Mesendoderm (in vitro differentiated cells): ENCODE results near the gene LMOD1.

Source experiments
- DNase-seq: peaks from one replicate; pipeline ENCODE4 v3.0.0; 2013
- H2AK5ac ChIP-seq: 2 replicates; pipeline ENCODE4 v1.6.1; 2013; ENCODE audit warnings: low read length, inconsistent platforms
- H2BK120ac ChIP-seq: 2 replicates; pipeline ENCODE4 v1.6.1; 2013; ENCODE audit warnings: low read depth, mild to moderate bottlenecking, low read length, moderate library complexity, mixed read lengths
- H2BK15ac ChIP-seq: replicated peaks from 2 replicates; pipeline ENCODE4 v1.6.1; 2013; ENCODE audit warnings: low read depth, mild to moderate bottlenecking, moderate library complexity
- H2BK5ac ChIP-seq: 2 replicates; pipeline ENCODE4 v1.6.1; 2013; ENCODE audit warnings: low read length, inconsistent platforms
- H3K18ac ChIP-seq: 2 replicates; pipeline ENCODE4 v1.6.1; 2013; ENCODE audit warnings: mild to moderate bottlenecking, low read length, mixed read lengths
- H3K23ac ChIP-seq: one replicate; pipeline ENCODE4 v1.6.1; 2013; ENCODE audit warnings: low read length
- H3K27ac ChIP-seq: 2 replicates; pipeline ENCODE4 v1.5.1; 2013; ENCODE audit warnings: low read depth, mild to moderate bottlenecking, inconsistent platforms, low read length, moderate library complexity
- H3K27me3 ChIP-seq: 2 replicates; pipeline ENCODE4 v1.6.1; 2013; ENCODE audit warnings: low read length, control low read depth, mild to moderate bottlenecking, inconsistent platforms; ENCODE audit not compliant: insufficient read depth, poor library complexity
- H3K36me3 ChIP-seq: 2 replicates; pipeline ENCODE4 v1.6.1; 2013; ENCODE audit warnings: low read length, inconsistent platforms; ENCODE audit not compliant: control insufficient read depth, insufficient read depth
- H3K4ac ChIP-seq: one replicate; pipeline ENCODE4 v1.6.1; 2013; ENCODE audit warnings: low read depth, mild to moderate bottlenecking, low read length, moderate library complexity
- H3K4me1 ChIP-seq: 2 replicates; pipeline ENCODE4 v1.6.1; 2013; ENCODE audit warnings: low read depth, low read length, inconsistent platforms; ENCODE audit not compliant: control insufficient read depth
- H3K4me2 ChIP-seq: 2 replicates; pipeline ENCODE4 v1.6.1; 2013; ENCODE audit warnings: low read length
- H3K4me3 ChIP-seq: 2 replicates; pipeline ENCODE4 v1.5.1; 2013; ENCODE audit warnings: mild to moderate bottlenecking, low read length
- H3K56ac ChIP-seq: one replicate; pipeline ENCODE4 v1.6.1; 2013; ENCODE audit warnings: low read length
- H3K79me1 ChIP-seq: 2 replicates; pipeline ENCODE4 v1.6.1; 2013; ENCODE audit warnings: low read length, inconsistent platforms
- H3K79me2 ChIP-seq: 2 replicates; pipeline ENCODE4 v1.6.1; 2013; ENCODE audit warnings: mild to moderate bottlenecking, low read length; ENCODE audit not compliant: control insufficient read depth, insufficient read depth
- H3K9ac ChIP-seq: 2 replicates; pipeline ENCODE4 v1.6.1; 2013; ENCODE audit warnings: low read length, inconsistent platforms
- H4K5ac ChIP-seq: one replicate; pipeline ENCODE4 v1.6.1; 2013; ENCODE audit warnings: low read length
- H4K8ac ChIP-seq: one replicate; pipeline ENCODE4 v1.6.1; 2013; ENCODE audit warnings: low read depth, mild to moderate bottlenecking, control low read depth, low read length, moderate library complexity
- WGBS: extraction: QIAGEN DNeasy Blood & Tissue Kit; methylation state at CpG from one replicate; pipeline ENCODE4 v1.1.7; 2013; ENCODE audit warnings: low lambda C conversion rate, missing lambda C conversion rate; ENCODE audit not compliant: insufficient coverage; ENCODE audit errors: extremely low coverage; 5-methylcytosine and 5-hydroxymethylcytosine counted together

LMOD1 gene

DNA sequence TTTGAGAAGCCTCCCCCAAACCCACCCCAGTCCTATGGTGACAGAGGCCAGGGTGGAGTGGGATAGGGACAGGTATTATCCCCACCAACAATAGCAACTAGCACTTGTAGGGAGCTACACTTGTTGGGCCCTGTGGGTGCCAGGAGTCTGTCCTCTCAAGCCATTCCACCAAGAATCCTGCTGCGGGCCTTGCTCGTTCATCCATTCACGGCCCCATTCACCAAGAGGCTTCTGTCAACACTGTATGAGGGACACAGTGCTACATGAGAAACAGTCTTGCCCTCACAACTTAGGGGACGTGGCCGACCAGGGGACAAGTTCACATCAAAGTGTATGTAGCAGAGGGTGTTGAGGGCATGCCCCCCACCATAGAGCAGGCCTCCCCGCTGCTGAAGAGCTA lies 38.7 kb downstream of the LMOD1 start:
- Histone ChIP-seq H3K4ac (no peak overlapping the region), H3K27me3 (no peaks in the 10 kb centered on the region), H3K4me3 (no peak overlapping the region), H3K4me1 (peaks cover 3% of the 10 kb centered on the region), H3K27ac (no peak overlapping the region), H3K56ac (no peak overlapping the region), H2AK5ac (no peak overlapping the region), H3K36me3 (no peaks in the 10 kb centered on the region), H3K18ac (no peak overlapping the region), H3K79me2 (no peaks in the 10 kb centered on the region), H2BK15ac (no peak overlapping the region), H3K23ac (no peak overlapping the region), H4K5ac (no peak overlapping the region), H2BK120ac (no peak overlapping the region), H4K8ac (no peak overlapping the region), H3K4me2 (no peak overlapping the region), H3K9ac (no peak overlapping the region), H2BK5ac (no peak overlapping the region), H3K79me1 (no peaks in the 10 kb centered on the region)
- WGBS = no CpG with 5 or more reads among the region's 6 CpGs
- no peak for DNase-seq

DNA sequence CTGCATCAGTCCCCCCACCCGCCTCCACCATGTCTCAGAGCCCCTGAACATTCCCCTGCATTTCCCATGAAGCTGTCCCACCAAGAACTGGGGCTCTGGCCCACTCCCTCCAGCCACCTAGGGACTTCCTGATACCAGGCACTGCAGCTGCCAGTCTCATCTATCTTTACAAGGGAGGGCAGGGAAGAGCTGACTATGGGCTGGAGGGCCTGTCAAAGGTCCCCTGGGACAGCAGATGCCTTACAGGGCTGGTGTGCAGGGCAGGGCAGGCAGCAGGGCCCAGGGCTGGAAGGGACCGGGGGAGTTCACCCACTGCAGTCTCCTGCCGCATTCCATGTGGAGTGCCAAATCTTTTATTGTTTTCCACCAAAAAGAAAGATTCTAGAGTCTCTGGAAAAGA lies 40.0 kb downstream of the LMOD1 start:
- Histone ChIP-seq H3K18ac (no peak overlapping the region), H4K8ac (no peak overlapping the region), H3K79me2 (no peaks in the 10 kb centered on the region), H3K56ac (no peak overlapping the region), H2BK5ac (no peak overlapping the region), H4K5ac (no peak overlapping the region), H2BK15ac (no peak overlapping the region), H3K4me1 (no peaks in the 10 kb centered on the region), H2BK120ac (no peak overlapping the region), H3K9ac (no peak overlapping the region), H3K79me1 (no peaks in the 10 kb centered on the region), H3K23ac (no peak overlapping the region), H3K27ac (no peak overlapping the region), H3K36me3 (no peaks in the 10 kb centered on the region), H2AK5ac (no peak overlapping the region), H3K27me3 (no peaks in the 10 kb centered on the region), H3K4me3 (no peak overlapping the region), H3K4ac (no peak overlapping the region), H3K4me2 (no peak overlapping the region)
- WGBS = no CpG with 5 or more reads among the region's 3 CpGs
- DNase-seq = no peak

DNA sequence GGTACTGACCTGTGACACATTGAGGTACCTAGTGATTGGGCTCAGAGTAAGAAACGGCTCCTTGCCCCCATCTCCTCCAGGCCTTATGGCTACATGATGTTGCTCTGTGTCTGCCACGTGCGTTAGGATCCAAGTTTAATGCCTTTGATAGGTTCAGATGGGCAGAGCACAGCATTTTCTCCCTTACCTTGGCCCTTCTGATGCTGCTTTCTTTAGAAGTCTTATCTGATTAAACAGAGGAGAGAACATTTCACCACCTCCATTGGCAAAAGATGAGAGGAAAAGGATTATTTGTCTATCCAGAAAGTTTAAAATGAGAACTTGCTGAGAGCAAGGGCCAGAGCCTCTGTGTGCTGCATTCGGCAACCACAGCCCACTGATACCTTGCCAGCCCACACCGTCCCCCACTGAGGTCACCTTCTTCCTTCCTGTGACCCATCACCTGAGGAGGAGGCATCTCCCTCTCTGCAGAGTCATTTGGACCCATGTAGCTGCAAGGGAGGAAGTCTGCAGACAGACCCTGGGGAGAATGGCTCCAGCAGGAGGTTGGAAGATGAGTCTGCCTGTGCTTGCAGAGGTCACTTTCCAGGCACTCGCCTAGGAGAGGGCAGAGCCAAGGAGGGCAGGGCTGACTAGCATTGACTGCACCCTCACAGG lies 41.0 kb downstream of the LMOD1 start:
- no CpG with 5 or more reads among the region's 6 CpGs for WGBS
- H3K27ac ChIP-seq = no peak overlapping the region

DNA sequence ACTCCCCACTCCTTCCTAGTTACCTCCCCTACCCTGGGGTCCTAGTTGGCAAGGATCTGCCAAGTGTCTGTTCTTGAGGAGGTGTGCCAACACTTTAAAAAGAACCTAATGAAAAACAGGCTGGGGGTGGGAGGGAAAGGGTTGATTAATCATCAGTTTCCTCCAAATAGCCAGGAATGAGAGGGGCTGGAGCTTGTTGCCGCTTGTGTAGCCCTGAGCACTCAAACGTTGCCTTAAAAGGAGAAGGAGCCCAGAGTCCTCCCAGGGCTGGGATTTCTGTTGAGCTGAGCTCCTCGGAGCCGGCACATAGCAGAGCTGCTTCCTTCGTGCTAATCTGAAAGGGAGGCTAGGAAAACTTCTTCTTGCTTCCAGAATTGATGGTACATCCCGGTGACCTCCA lies 41.8 kb downstream of the LMOD1 start:
- no peak overlapping the region for H2AK5ac ChIP-seq
- H3K9ac ChIP-seq = no peak overlapping the region
- no peak overlapping the region for H2BK5ac ChIP-seq
- no peak overlapping the region for H2BK15ac ChIP-seq
- H3K27ac ChIP-seq = no peak overlapping the region
- H4K5ac ChIP-seq = no peak overlapping the region
- DNase-seq = peak; percentile 75
- no CpG with 5 or more reads among the region's 6 CpGs for WGBS
- H3K4me3 ChIP-seq = no peak overlapping the region
- H4K8ac ChIP-seq = no peak overlapping the region
- no peaks in the 10 kb centered on the region for H3K27me3 ChIP-seq
- peak overlapping the region; percentile 42 for H3K56ac ChIP-seq
- no peak overlapping the region for H3K18ac ChIP-seq
- no peaks in the 10 kb centered on the region for H3K36me3 ChIP-seq
- H3K4me2 ChIP-seq = no peak overlapping the region
- no peaks in the 10 kb centered on the region for H3K79me1 ChIP-seq
- no peak overlapping the region for H3K23ac ChIP-seq
- H2BK120ac ChIP-seq = no peak overlapping the region
- H3K4ac ChIP-seq = no peak overlapping the region
- H3K79me2 ChIP-seq = no peaks in the 10 kb centered on the region
- H3K4me1 ChIP-seq = no peaks in the 10 kb centered on the region

More for the DNA sequence above, 41.0 kb downstream of the LMOD1 start:
- no peak overlapping the region for H3K4me2 ChIP-seq
- no peak overlapping the region for H2BK120ac ChIP-seq
- no peaks in the 10 kb centered on the region for H3K79me1 ChIP-seq
- H3K4ac ChIP-seq = no peak overlapping the region
- H4K5ac ChIP-seq = no peak overlapping the region
- H3K4me1 ChIP-seq = no peaks in the 10 kb centered on the region
- H3K23ac ChIP-seq = no peak overlapping the region
- DNase-seq = no peak
- no peaks in the 10 kb centered on the region for H3K36me3 ChIP-seq
- no peak overlapping the region for H4K8ac ChIP-seq
- H3K4me3 ChIP-seq = no peak overlapping the region
- no peaks in the 10 kb centered on the region for H3K79me2 ChIP-seq
- H3K56ac ChIP-seq = no peak overlapping the region
- no peak overlapping the region for H2BK15ac ChIP-seq
- no peak overlapping the region for H3K18ac ChIP-seq
- no peak overlapping the region for H2AK5ac ChIP-seq
- no peak overlapping the region for H2BK5ac ChIP-seq
- H3K9ac ChIP-seq = no peak overlapping the region
- H3K27me3 ChIP-seq = no peaks in the 10 kb centered on the region

DNA sequence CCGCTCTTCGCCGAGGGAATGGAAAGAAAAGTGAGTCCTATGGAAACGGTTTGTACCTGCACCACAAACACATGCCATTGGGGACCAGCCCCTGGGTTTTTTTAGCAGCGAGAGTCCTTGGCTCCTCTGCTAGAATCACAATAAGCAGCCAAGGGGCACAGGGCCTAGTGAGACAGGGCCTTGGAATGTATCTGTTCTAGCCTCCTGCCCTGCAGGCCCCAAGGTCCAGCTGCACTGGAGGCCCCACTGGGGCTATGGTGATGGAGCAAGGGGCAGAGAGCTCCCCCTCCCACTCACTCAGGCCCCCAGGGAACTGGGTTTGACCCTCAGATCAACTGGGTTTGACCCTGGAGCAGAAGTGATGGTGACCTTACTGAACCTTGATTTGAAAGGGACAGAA lies 43.2 kb downstream of the LMOD1 start:
- Histone ChIP-seq H2BK120ac (no peak overlapping the region), H3K18ac (no peak overlapping the region), H3K23ac (no peak overlapping the region), H3K9ac (no peak overlapping the region), H2BK5ac (no peak overlapping the region), H4K5ac (no peak overlapping the region), H3K56ac (no peak overlapping the region), H2BK15ac (no peak overlapping the region), H3K36me3 (no peaks in the 10 kb centered on the region), H4K8ac (no peak overlapping the region), H3K4me3 (no peak overlapping the region), H3K27me3 (no peaks in the 10 kb centered on the region), H3K4me2 (no peak overlapping the region), H3K27ac (no peak overlapping the region), H3K4me1 (no peaks in the 10 kb centered on the region), H2AK5ac (no peak overlapping the region), H3K4ac (no peak overlapping the region), H3K79me1 (no peaks in the 10 kb centered on the region), H3K79me2 (no peaks in the 10 kb centered on the region)
- WGBS = no CpG with 5 or more reads among the region's 5 CpGs
- DNase-seq = peak; percentile 63

GRCh38 chr1:201902198-201902597 lies 44.1 kb downstream of the LMOD1 start:
- H3K4me1 ChIP-seq = no peaks in the 10 kb centered on the region
- no peak overlapping the region for H3K18ac ChIP-seq
- no peaks in the 10 kb centered on the region for H3K79me2 ChIP-seq
- no peak overlapping the region for H3K9ac ChIP-seq
- no peaks in the 10 kb centered on the region for H3K27me3 ChIP-seq
- no peak overlapping the region for H2BK5ac ChIP-seq
- H3K56ac ChIP-seq = no peak overlapping the region
- H2AK5ac ChIP-seq = no peak overlapping the region
- no peaks in the 10 kb centered on the region for H3K36me3 ChIP-seq
- no peak overlapping the region for H3K4me2 ChIP-seq
- no peak overlapping the region for H3K27ac ChIP-seq
- no peak overlapping the region for H4K5ac ChIP-seq
- no peaks in the 10 kb centered on the region for H3K79me1 ChIP-seq
- H3K4ac ChIP-seq = no peak overlapping the region
- DNase-seq = no peak
- no peak overlapping the region for H2BK15ac ChIP-seq
- no peak overlapping the region for H3K23ac ChIP-seq
- no peak overlapping the region for H3K4me3 ChIP-seq
- WGBS = no CpG with 5 or more reads among the region's 3 CpGs
- H2BK120ac ChIP-seq = no peak overlapping the region
- no peak overlapping the region for H4K8ac ChIP-seq
